Ectodermal cell (in vitro differentiated cells): Measurements from ENCODE around the gene NHLH2.

Experiments used
- H3K27ac ChIP-seq: 2 replicates; pipeline ENCODE4 v1.7.0; 2013; ENCODE audit warnings: mild to moderate bottlenecking, low read depth, low read length; ENCODE audit not compliant: insufficient read depth, poor library complexity, severe bottlenecking
- H3K27me3 ChIP-seq: 2 replicates; pipeline ENCODE4 v1.7.0; 2013; ENCODE audit warnings: mild to moderate bottlenecking, low read length; ENCODE audit not compliant: insufficient read depth, control insufficient read depth, poor library complexity, severe bottlenecking
- H3K36me3 ChIP-seq: one replicate; pipeline ENCODE4 v1.7.0; 2013; ENCODE audit warnings: low read length; ENCODE audit not compliant: control insufficient read depth, insufficient read depth
- H3K4me1 ChIP-seq: one replicate; pipeline ENCODE4 v1.7.0; 2013; ENCODE audit warnings: low read length; ENCODE audit not compliant: control insufficient read depth, insufficient read depth
- H3K4me3 ChIP-seq: 2 replicates; pipeline ENCODE4 v1.7.0; 2013; ENCODE audit warnings: low read depth, low read length, control low read depth; ENCODE audit not compliant: insufficient read depth
- H3K9me3 ChIP-seq: 2 replicates; pipeline ENCODE4 v1.7.0; 2013; ENCODE audit warnings: mild to moderate bottlenecking, low read length, moderate library complexity; ENCODE audit not compliant: control insufficient read depth
- WGBS, 2 experiments: methylation state at CpG; one replicate each; pipeline ENCODE4 v1.1.7; 2013; ENCODE audit warnings: missing lambda C conversion rate in 2 of 2; 5-methylcytosine and 5-hydroxymethylcytosine counted together

NHLH2 gene

DNA sequence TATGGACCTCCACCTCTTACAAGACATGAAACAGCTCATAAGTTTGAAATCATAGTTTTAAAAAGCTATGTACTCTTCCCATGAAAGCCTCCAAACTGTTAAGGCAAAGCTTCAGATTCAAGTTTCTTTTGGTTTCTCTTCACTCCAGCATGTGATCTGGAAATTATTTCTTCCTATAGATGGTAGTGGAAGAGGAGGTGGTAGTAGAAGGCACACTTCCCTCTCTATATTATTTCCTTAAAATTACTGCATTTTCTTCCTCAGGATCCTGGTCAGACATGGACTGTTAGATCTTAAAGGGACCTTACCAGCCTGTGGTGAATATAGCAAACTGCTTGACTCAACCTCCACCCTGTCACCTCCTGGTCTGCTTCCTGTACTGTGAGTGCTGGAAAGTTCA, 31.9 kb downstream of the NHLH2 start:
- H3K27me3 ChIP-seq, result no peaks in the 10 kb centered on the region
- H3K4me3 ChIP-seq, result no peak overlapping the region
- H3K4me1 ChIP-seq, result no peaks in the 10 kb centered on the region
- H3K27ac ChIP-seq, result no peak overlapping the region
- no peaks in the 10 kb centered on the region for H3K9me3 ChIP-seq
- H3K36me3 ChIP-seq, result no peaks in the 10 kb centered on the region

GRCh38 chr1:115807723-115808122, 33.2 kb downstream of the NHLH2 start:
- H3K4me1 ChIP-seq, result no peaks in the 10 kb centered on the region
- H3K4me3 ChIP-seq, result no peak overlapping the region
- no peak overlapping the region for H3K27ac ChIP-seq
- H3K27me3 ChIP-seq, result no peaks in the 10 kb centered on the region
- no peaks in the 10 kb centered on the region for H3K36me3 ChIP-seq
- WGBS, 2 experiments, result 11 to 34% methylated on average over 2 of the region's 2 CpGs
- no peaks in the 10 kb centered on the region for H3K9me3 ChIP-seq

- no peak overlapping the region for H3K27ac ChIP-seq
- H3K4me3 ChIP-seq, result no peak overlapping the region
- H3K27me3 ChIP-seq, result no peaks in the 10 kb centered on the region
- H3K36me3 ChIP-seq, result no peaks in the 10 kb centered on the region
- 83 to 96% methylated on average over 1 of the region's 1 CpG for WGBS, 2 experiments
- H3K4me1 ChIP-seq, result no peaks in the 10 kb centered on the region
- H3K9me3 ChIP-seq, result no peaks in the 10 kb centered on the region
These were observed 35.3 kb downstream of the NHLH2 start for GRCh38 chr1:115805597-115805996.

- 78 to 98% methylated on average over 2 of the region's 2 CpGs for WGBS, 2 experiments
- Histone ChIP-seq H3K4me3 (no peak overlapping the region), H3K9me3 (no peaks in the 10 kb centered on the region), H3K4me1 (peaks cover 2% of the 10 kb centered on the region), H3K36me3 (no peaks in the 10 kb centered on the region), H3K27me3 (no peaks in the 10 kb centered on the region), H3K27ac (no peak overlapping the region)
These were observed 38.5 kb downstream of the NHLH2 start for GRCh38 chr1:115802416-115802815.

- H3K27ac ChIP-seq, result no peak overlapping the region
- no peaks in the 10 kb centered on the region for H3K9me3 ChIP-seq
- peaks cover 28% of the 10 kb centered on the region for H3K4me1 ChIP-seq
- no peaks in the 10 kb centered on the region for H3K36me3 ChIP-seq
- H3K4me3 ChIP-seq, result no peak overlapping the region
- H3K27me3 ChIP-seq, result no peaks in the 10 kb centered on the region
- WGBS, 2 experiments, result 79 to 82% methylated on average over 4 of the region's 4 CpGs
These were observed 43.4 kb downstream of the NHLH2 start for GRCh38 chr1:115797486-115797885.

GRCh38 chr1:115796897-115797296, 44.0 kb downstream of the NHLH2 start:
- Histone ChIP-seq H3K9me3 (no peaks in the 10 kb centered on the region), H3K4me1 (peaks cover 28% of the 10 kb centered on the region), H3K27ac (no peak overlapping the region), H3K4me3 (no peak overlapping the region), H3K27me3 (no peaks in the 10 kb centered on the region), H3K36me3 (no peaks in the 10 kb centered on the region)
- 23 to 30% methylated on average over 4 to 5 of the region's 5 CpGs for WGBS, 2 experiments

GRCh38 chr1:115796036-115796435, 44.9 kb downstream of the NHLH2 start:
- Histone ChIP-seq H3K4me3 (no peak overlapping the region), H3K27ac (no peak overlapping the region)
- 88 to 94% methylated on average over 6 of the region's 6 CpGs for WGBS, 2 experiments

DNA sequence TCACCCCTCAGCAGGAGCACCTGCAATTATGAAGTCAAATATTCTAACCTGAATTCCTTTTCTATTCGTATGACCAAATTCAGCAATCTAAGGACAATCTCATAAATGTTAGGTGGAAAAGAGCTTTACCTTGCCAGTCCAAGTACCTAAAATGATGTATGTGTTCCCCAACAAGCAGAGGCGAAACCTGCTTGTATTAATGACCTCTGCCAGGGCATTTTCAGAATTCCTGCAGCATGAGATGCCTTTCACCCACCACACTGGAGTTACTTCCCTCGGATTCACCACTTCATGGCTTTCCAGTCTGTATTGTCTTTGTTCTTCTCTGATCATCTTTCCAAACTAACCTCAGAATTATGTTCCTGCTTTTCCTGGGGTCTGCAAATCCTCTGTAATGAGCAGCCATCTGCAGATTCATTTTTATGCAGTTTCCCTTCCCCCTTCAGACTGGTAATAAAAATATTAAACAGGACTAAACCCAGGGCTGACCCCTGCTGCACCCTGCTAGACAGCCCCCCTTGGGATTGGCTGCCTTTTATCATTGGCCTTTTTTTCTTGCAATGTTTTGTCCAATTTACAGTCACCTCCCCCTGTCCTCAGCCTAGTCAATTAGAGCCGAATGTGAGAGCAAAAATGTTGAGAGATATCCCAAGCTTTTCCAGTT, 45.8 kb downstream of the NHLH2 start:
- WGBS, 2 experiments, result 78 to 87% methylated on average over 3 to 4 of the region's 4 CpGs

More at GRCh38 chr1:115796036-115796435, 44.9 kb downstream of the NHLH2 start:
- Histone ChIP-seq H3K27me3 (no peaks in the 10 kb centered on the region), H3K36me3 (no peaks in the 10 kb centered on the region), H3K4me1 (peaks cover 28% of the 10 kb centered on the region), H3K9me3 (no peaks in the 10 kb centered on the region)

GRCh38 chr1:115793162-115793561, 47.8 kb downstream of the NHLH2 start:
- Histone ChIP-seq H3K36me3 (no peaks in the 10 kb centered on the region), H3K4me1 (peaks cover 28% of the 10 kb centered on the region), H3K27ac (no peak overlapping the region), H3K27me3 (no peaks in the 10 kb centered on the region), H3K9me3 (no peaks in the 10 kb centered on the region), H3K4me3 (no peak overlapping the region)
- WGBS, 2 experiments, result 89 to 92% methylated on average over 9 of the region's 9 CpGs

More for the DNA sequence above, 45.8 kb downstream of the NHLH2 start:
- no peaks in the 10 kb centered on the region for H3K36me3 ChIP-seq
- no peaks in the 10 kb centered on the region for H3K9me3 ChIP-seq
- H3K4me1 ChIP-seq, result peaks cover 28% of the 10 kb centered on the region
- no peaks in the 10 kb centered on the region for H3K27me3 ChIP-seq
- no peak overlapping the region for H3K4me3 ChIP-seq
- no peak overlapping the region for H3K27ac ChIP-seq

DNA sequence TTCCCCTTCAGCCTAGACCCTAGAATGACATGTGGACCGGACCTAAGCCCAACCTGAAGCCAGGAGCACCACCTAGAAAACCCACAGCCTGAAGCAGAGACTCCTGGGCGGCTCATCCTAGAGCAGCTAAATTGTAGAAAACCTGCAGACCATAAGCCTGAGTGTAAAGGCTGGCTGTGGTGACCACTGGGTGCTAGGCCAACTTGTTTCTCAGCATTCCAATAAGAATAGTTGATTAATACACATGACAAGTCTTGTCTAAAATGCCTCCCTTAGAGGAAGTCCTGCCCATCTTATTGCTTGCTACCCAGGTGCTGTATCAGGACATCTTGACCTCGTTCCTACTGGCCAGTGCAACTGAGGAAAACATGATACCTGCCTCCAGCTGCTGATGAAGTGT, 49.1 kb downstream of the NHLH2 start:
- H3K27me3 ChIP-seq, result no peaks in the 10 kb centered on the region
- 93% methylated on average over 3 of the region's 3 CpGs for WGBS, 2 experiments

DNA sequence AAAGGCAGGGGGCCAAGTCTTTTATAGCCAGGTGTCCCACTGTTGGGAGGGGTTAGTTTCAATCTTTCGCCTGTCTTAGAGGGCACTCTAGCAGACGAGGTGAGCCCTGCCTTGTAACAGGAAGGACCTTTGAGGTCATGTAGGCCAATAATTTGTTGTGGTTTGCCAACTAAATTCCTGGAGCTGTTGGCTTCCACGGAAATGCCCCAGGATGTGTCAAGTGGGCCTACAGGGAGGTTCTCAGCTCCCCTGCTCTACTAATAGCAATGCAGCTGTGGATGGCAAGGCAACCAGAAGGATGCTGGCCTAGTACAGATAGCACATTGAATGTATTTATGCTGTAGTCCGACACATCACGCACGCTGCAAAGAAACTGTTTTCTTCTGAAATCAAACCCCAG, 50.1 kb downstream of the NHLH2 start:
- WGBS, 2 experiments, result 89 to 90% methylated on average over 6 of the region's 6 CpGs
- Histone ChIP-seq H3K27me3 (no peaks in the 10 kb centered on the region), H3K9me3 (no peaks in the 10 kb centered on the region), H3K4me1 (peaks cover 12% of the 10 kb centered on the region), H3K27ac (no peak overlapping the region), H3K36me3 (no peaks in the 10 kb centered on the region), H3K4me3 (no peak overlapping the region)

More for the DNA sequence above, 49.1 kb downstream of the NHLH2 start:
- H3K9me3 ChIP-seq, result no peaks in the 10 kb centered on the region
- H3K4me1 ChIP-seq, result peaks cover 20% of the 10 kb centered on the region
- no peaks in the 10 kb centered on the region for H3K36me3 ChIP-seq
- H3K4me3 ChIP-seq, result no peak overlapping the region
- H3K27ac ChIP-seq, result no peak overlapping the region
